ENCODE data around the gene IFNL1.
"Not testable (repeated sequence)": the region's sequence is repeated elsewhere in the genome, so short reads cannot be mapped to it uniquely, and the experiment has no call there.

Gene IFNL1

DNA sequence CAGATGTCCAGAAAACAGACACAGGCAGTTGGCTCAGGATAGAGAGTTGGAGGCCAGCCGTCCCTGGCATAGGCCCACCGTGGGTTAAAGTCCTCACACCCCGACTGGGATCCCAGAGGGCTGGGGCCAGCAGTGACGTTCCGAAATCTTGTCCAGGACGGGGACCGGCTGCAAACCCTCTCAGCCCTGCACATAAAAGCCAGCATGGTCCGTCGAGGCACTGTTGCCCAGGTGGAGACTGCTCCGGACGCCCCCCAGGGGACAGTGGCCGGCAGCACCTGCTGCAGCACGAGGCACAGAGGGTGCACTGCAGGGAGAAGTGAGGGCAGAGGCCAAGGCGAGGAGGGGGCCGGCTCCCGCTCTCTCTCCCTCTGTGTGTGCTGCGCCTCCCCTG is 32.3 kb upstream of the IFNL1 start:
- no peak overlapping the region for H3K4me3 ChIP-seq (ENCODE audit: low read depth, low read length)
- TF ChIP-seq, protein P1, sequence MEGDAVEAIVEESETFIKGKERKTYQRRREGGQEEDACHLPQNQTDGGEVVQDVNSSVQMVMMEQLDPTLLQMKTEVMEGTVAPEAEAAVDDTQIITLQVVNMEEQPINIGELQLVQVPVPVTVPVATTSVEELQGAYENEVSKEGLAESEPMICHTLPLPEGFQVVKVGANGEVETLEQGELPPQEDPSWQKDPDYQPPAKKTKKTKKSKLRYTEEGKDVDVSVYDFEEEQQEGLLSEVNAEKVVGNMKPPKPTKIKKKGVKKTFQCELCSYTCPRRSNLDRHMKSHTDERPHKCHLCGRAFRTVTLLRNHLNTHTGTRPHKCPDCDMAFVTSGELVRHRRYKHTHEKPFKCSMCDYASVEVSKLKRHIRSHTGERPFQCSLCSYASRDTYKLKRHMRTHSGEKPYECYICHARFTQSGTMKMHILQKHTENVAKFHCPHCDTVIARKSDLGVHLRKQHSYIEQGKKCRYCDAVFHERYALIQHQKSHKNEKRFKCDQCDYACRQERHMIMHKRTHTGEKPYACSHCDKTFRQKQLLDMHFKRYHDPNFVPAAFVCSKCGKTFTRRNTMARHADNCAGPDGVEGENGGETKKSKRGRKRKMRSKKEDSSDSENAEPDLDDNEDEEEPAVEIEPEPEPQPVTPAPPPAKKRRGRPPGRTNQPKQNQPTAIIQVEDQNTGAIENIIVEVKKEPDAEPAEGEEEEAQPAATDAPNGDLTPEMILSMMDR (IDR thresholded peaks at IDR 0.05; ENCODE audit: borderline replicate concordance, insufficient read depth, low read depth, low read length) = no peak

DNA sequence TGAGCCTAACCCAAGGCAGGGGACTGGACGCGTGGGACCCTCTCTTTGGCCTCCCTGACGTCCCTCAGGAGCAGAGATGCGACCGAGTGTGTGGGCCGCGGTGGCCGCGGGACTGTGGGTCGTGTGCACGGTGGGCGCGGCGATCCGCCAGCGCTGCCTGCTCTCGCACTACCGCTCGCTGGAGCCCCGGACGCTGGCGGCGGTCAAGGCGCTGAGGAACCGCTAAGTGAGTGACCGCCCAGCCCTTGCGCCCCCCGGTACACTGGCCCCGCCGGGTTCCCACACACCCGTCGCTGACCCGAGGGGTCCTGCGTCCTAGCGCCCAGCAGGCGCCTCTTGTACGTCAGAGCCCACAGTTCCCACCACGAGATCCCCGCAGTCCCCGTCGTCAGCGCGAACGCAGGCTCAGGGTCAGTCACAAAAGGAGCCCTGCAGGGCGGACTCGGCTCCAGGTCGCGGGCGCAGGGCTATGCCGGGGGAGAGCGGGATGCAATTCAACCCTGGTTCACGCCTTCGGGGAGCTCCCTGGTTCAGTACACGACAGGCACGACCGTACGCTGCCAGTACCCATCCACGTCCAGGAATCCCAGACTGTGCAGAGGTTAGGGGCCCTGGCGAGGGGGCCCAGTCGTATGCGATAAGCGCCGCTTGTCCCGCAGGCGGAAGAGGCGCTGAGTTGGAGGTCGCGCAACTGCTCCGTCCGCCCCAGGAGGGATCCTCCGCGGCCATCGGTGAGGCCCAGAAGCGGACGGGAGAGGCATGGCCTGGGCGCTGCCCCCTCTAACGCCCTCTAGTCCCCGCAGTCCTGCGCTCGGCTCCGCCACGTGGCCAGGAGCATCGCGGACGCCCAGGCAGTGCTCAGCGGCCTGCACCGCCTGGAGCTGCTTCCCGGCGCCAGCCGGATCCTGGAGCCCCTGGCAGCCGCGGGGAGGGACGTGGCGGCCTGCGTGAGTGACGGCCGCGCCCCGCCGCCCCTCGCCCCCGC is 31.6 kb upstream of the IFNL1 start:
- no peak overlapping the region for H3K4me3 ChIP-seq (ENCODE audit: low read depth, low read length)
- TF ChIP-seq, protein P1 (IDR thresholded peaks at IDR 0.05; ENCODE audit: borderline replicate concordance, insufficient read depth, low read depth, low read length) = no peak

DNA sequence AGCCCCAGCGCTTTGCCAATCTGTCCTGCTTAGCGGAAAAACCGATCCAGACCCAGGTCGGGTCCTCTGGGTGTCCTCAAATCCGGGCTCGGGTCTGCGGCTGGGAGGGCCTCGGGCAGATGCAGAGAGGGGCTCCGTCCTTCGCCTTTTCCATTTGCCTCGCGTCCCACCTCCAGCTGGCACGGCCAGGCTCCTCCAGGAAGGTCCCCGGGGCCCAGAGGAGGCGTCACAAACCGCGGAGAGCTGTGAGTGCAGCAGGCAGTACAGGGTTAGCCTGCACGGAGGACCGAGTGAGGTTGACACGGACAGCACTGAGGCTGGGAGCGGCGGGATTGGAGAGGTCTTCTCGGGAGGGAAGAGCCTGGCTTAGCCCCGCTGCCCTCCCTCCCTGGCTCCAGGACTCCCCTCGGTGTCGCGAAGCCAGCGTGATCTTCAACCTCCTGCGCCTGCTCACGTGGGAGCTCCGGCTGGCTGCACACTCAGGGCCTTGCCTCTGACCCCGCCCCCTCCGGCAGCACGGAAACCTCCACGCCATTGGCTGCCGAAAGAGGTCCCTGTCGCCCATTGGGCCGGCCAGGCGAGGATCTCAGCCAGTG is 30.8 kb upstream of the IFNL1 start:
- no peak overlapping the region for H3K4me3 ChIP-seq (ENCODE audit: low read depth, low read length)
- TF ChIP-seq, protein P1 (IDR thresholded peaks at IDR 0.05; ENCODE audit: borderline replicate concordance, insufficient read depth, low read depth, low read length) = no peak

DNA sequence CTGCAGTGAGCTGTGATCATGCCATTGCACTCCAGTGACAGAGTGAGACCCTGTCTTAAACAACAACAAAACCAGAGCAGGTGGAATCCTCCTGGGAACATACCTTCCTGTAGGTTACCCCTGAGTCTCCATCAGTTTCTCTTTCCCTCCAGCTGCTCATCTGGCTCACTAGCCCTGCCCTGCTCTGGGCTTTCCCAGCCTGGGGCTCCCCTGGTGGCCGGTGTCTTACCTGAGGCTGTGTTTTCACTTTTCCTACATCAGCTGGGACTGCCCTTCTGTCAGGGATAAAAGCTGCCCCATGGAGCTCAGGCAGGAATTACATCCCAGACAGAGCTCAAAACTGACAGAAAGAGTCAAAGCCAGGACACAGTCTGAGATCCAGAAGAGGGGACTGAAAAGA is 28.1 kb upstream of the IFNL1 start, which contains the start of gene IFNL2:
Gene IFNL2 (plus strand): TSS at position 312 of the 400 bp plus-strand sequence. CDS start 173 bp downstream, outside the sequence.
- not testable (repeated sequence) for H3K4me3 ChIP-seq (ENCODE audit: low read depth, low read length)

DNA sequence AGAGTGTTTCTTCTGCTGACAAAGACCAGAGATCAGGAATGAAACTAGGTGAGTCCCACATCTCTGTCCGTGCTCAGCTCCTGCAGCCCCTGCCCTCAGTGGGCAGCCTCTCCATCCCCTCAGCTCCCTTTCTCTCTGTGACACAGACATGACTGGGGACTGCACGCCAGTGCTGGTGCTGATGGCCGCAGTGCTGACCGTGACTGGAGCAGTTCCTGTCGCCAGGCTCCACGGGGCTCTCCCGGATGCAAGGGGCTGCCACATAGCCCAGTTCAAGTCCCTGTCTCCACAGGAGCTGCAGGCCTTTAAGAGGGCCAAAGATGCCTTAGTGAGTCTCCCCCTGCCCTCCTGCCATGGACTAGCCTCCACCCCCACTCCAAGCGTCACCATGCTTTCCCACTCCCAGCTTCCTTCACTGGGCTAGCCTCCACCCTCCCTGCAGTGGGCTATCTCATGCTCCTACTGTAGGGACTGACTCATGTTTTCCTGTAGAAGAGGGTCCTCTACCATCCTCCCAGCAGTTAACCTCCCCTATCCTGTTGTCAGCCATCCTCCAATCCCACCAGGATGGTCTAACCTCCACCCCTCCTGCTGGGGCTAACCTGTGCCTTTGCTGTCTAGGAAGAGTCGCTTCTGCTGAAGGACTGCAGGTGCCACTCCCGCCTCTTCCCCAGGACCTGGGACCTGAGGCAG is 27.5 kb upstream of the IFNL1 start:
- not testable (repeated sequence) for H3K4me3 ChIP-seq (ENCODE audit: low read depth, low read length)

DNA sequence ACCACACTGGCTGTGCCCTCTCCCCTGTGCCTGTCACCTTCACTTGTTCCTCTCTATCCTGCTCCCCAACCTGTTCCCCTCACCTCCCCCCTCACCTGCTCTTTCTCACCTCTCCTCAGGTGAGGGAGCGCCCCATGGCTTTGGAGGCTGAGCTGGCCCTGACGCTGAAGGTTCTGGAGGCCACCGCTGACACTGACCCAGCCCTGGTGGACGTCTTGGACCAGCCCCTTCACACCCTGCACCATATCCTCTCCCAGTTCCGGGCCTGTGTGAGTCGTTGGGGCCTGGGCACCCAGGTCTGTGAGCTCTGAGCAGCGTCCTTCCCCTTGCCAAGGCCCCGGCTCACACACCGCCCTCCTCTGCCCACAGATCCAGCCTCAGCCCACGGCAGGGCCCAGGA is 26.8 kb upstream of the IFNL1 start:
- H3K4me3 ChIP-seq (ENCODE audit: low read depth, low read length) = not testable (repeated sequence)

DNA sequence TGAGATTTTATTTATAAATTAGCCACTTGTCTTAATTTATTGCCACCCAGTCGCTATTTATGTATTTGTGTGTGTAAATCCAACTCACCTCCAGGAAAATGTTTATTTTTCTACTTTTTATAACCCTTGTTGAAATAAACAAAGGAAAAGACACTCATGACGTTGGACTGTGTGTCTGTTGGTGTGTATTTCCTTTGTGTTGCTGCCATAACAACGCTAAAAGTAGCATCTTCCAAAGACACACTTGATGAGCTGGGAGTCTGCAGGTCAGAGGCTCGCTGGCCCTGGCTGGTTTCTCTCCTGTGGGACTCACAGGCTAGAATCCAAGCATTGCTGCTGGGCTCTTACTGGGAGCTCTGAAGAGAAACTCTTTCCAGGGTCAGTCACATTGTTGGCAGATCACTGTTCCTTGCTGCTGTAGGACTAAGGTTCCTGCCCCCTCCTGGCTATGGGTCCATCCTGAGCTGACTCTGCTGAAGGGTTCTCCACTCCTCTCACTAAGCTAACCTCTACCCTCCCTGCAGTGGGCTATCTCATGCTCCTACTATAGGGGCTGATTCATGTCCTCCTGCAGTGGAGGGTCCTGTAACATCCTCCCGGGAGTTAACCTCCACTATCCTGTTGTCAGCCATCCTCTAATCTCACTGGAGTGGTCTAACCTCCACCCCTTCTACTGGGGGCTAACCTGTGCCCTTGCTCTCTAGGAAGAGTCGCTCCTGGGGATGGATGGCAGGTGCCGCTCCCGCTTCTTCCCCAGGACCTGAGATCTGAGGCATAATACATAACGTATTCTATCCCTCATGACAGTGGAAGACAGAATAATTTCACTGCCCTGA is 26.0 kb upstream of the IFNL1 start:
- TF ChIP-seq, protein P1 (IDR thresholded peaks at IDR 0.05; ENCODE audit: borderline replicate concordance, insufficient read depth, low read depth, low read length) = no peak
- H3K4me3 ChIP-seq (ENCODE audit: low read depth, low read length) = no peak overlapping the region

DNA sequence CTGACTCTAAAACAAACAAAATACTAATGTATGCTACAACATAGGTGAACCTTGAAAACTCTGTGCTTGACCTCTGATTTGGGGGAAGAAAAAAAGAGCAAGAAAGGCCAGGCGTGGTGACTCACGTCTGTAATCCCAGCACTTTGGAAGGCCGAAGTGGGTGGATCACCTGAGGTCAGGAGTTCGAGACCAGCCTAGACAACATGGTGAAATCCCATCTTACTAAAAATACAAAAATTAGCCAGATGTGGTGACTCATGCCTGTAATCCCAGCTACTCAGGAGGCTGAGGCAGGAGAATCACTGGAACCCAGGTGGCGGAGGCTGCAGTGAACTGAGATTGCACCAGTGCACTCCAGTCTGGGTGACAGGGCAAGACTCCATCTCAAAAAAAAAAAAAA is 22.3 kb upstream of the IFNL1 start:
- not testable (repeated sequence) for H3K4me3 ChIP-seq (ENCODE audit: low read depth, low read length)
